Activated T-helper 1 cell treated with Interleukin-2 at 50 U/mL for 16 hours (primary cell): ENCODE measurements around the gene IFT43.

Experiments
- DNase-seq: peaks from one replicate; pipeline ENCODE4 v3.0.0-alpha.2; 2020; ENCODE audit warnings: low read depth

Gene IFT43

GRCh38 chr14:76112889-76113624 is 127.5 kb downstream of the IFT43 start:
- no peak for DNase-seq

GRCh38 chr14:76113691-76114090 is 128.1 kb downstream of the IFT43 start:
- no peak for DNase-seq

GRCh38 chr14:76115010-76115422 is 129.5 kb downstream of the IFT43 start:
- DNase-seq = no peak

GRCh38 chr14:76117789-76118484 is 132.4 kb downstream of the IFT43 start:
- DNase-seq = no peak

GRCh38 chr14:76118594-76118993 is 133.0 kb downstream of the IFT43 start:
- no peak for DNase-seq

- no peak for DNase-seq
Observed at GRCh38 chr14:76121089-76121748, 135.7 kb downstream of the IFT43 start.

GRCh38 chr14:76123426-76124225 is 138.1 kb downstream of the IFT43 start:
- no peak for DNase-seq

- DNase-seq = no peak
Observed at GRCh38 chr14:76125511-76125910, 139.9 kb downstream of the IFT43 start.

GRCh38 chr14:76126076-76126475 is 140.5 kb downstream of the IFT43 start:
- DNase-seq = no peak

GRCh38 chr14:76129851-76130576 is 144.5 kb downstream of the IFT43 start:
- no peak for DNase-seq

- no peak for DNase-seq
Observed at GRCh38 chr14:76131071-76131965, 145.8 kb downstream of the IFT43 start.

GRCh38 chr14:76133103-76133502 is 147.5 kb downstream of the IFT43 start:
- DNase-seq = no peak
